HPDE6-E6E7 (cell line): ENCODE measurements around the gene TMEM61.

Source experiments
- DNase-seq: peaks from one replicate; pipeline ENCODE4 v3.0.0; 2011; ENCODE audit warnings: missing footprints; ENCODE audit errors: extremely low spot score

The TMEM61 gene

GRCh38 chr1:54985556-54985955 is 5.1 kb downstream of the TMEM61 start:
- DNase-seq, result no peak

- no peak for DNase-seq
Measured at GRCh38 chr1:54986025-54986424, 5.6 kb downstream of the TMEM61 start.

GRCh38 chr1:54986533-54986932 is 6.1 kb downstream of the TMEM61 start:
- no peak for DNase-seq

GRCh38 chr1:54987427-54987826 is 7.0 kb downstream of the TMEM61 start:
- DNase-seq, result no peak

GRCh38 chr1:54987919-54988705 is 7.7 kb downstream of the TMEM61 start:
- DNase-seq, result no peak

GRCh38 chr1:54988975-54989374 is 8.5 kb downstream of the TMEM61 start:
- DNase-seq, result no peak

- no peak for DNase-seq
Measured at GRCh38 chr1:54989473-54989872, 9.0 kb downstream of the TMEM61 start.

GRCh38 chr1:54989968-54990810 is 9.8 kb downstream of the TMEM61 start:
- no peak for DNase-seq

- DNase-seq, result no peak
Measured at GRCh38 chr1:54990916-54991315, 10.5 kb downstream of the TMEM61 start.

- DNase-seq, result no peak
Measured at GRCh38 chr1:54991939-54992338, 11.5 kb downstream of the TMEM61 start.

GRCh38 chr1:54993140-54993539 is 12.7 kb downstream of the TMEM61 start:
- DNase-seq, result no peak

GRCh38 chr1:54994355-54994990 is 14.0 kb downstream of the TMEM61 start:
- no peak for DNase-seq

GRCh38 chr1:54995013-54995760 is 14.8 kb downstream of the TMEM61 start:
- no peak for DNase-seq

- DNase-seq, result no peak
Measured at GRCh38 chr1:54995835-54996234, 15.4 kb downstream of the TMEM61 start.

GRCh38 chr1:54996359-54996868 is 16.0 kb downstream of the TMEM61 start:
- DNase-seq, result peak; percentile 89

GRCh38 chr1:54996869-54997710 is 16.7 kb downstream of the TMEM61 start:
- DNase-seq, result no peak

- no peak for DNase-seq
Measured at GRCh38 chr1:54997711-54997986, 17.2 kb downstream of the TMEM61 start.

- no peak for DNase-seq
Measured at GRCh38 chr1:54998100-54998499, 17.7 kb downstream of the TMEM61 start.

- DNase-seq, result no peak
Measured at GRCh38 chr1:54998677-54999076, 18.2 kb downstream of the TMEM61 start, which contains the start of gene BSND. TSS of gene BSND (plus strand) at chr1:54998933. CDS start at chr1:54999187, 254 bp downstream.
